HepG2 (cell line): ENCODE measurements around the gene C14orf132. TPM values are rescaled to one million over a fixed set of nuclear protein-coding genes. Genes with fewer than 3 reads are reported as not detected.
A peak's percentile ranks its signal among the peaks of the same experiment; 100 is the strongest.

Experiments
- ATAC-seq: fragments of 200-7000 bp; cut with Tn5 transposase; 3 replicates; pipeline ENCODE4 v1.9.1; 2020; ENCODE audit warnings: mild to moderate bottlenecking, moderate library complexity
- BruUV-seq: library from RNA; stranded (reverse); fragments of 400-500 nt; replicated peaks from 2 replicates; lab custom pipeline; 2021; lab: Mats Ljungman, UMichigan
- CTCF ChIA-PET: fragments of 300-600 bp; formaldehyde crosslinking; extraction: SDS; loops from one replicate; lab custom pipeline; 2021; ENCODE audit warnings: low total read pairs, inconsistent platforms, low intra/inter-chr PET ratio; lab: Yijun Ruan, JAX
- POLR2A ChIA-PET: fragments of 350-600 bp; sonication (Branson Sonifier 250); formaldehyde crosslinking; loops from one replicate; lab custom pipeline; 2020; ENCODE audit warnings: antibody characterized with exemption, inconsistent platforms; lab: Yijun Ruan, JAX
- DNase-seq: peaks from one replicate; pipeline ENCODE4 v3.0.0-alpha.2; 2015; ENCODE audit warnings: low spot score
- FAIRE-seq: peaks from 3 replicates; lab custom pipeline; 2011; peaks lifted over from hg19 to GRCh38; lab: Jason Lieb, UNC
- H2AFZ ChIP-seq: one replicate; pipeline ENCODE4 v1.6.1; 2011; ENCODE audit warnings: low read length, inconsistent platforms
- H3K27ac ChIP-seq: fragments of 300-600 bp; 3 replicates; pipeline ENCODE4 v1.8.0; 2011; ENCODE audit warnings: mixed run types, mild to moderate bottlenecking, mixed read lengths, low read length, inconsistent platforms; ENCODE audit not compliant: insufficient read depth; ENCODE audit errors: extremely low read length
- H3K27me3 ChIP-seq, 2 experiments: fragments of 200-600 bp in 1 of 2; 2 replicates in 1 of 2; 3 replicates in 1 of 2; pipeline versions ENCODE4 v1.6.0 to v1.8.0; 2011; ENCODE audit warnings: low read length in 2 of 2, mild to moderate bottlenecking in 2 of 2, moderate library complexity in 2 of 2, inconsistent platforms in 1 of 2; ENCODE audit not compliant: insufficient read depth in 2 of 2, control insufficient read depth in 1 of 2
- H3K36me3 ChIP-seq, 2 experiments: fragments of 200-600 bp in 1 of 2; replicated peaks in 1 of 2; 2 replicates in 1 of 2; 3 replicates in 1 of 2; pipeline versions ENCODE4 v1.5.1 to v1.8.0; 2011; ENCODE audit warnings: low read length in 2 of 2, inconsistent platforms in 1 of 2; ENCODE audit not compliant: insufficient read depth in 2 of 2, control insufficient read depth in 1 of 2
- H3K4me1 ChIP-seq: 2 replicates; pipeline ENCODE4 v1.5.1; 2012; ENCODE audit warnings: low read length, inconsistent platforms; ENCODE audit not compliant: insufficient read depth
- H3K4me2 ChIP-seq: 2 replicates; pipeline ENCODE4 v1.6.0; 2011; ENCODE audit warnings: low read depth, low read length, inconsistent platforms
- H3K4me3 ChIP-seq, 3 experiments: fragments of 200-600 bp in 1 of 3; sonication (generic), shearing (Covaris generic) in 1 of 3; replicated peaks in 1 of 3; 2 replicates each; pipeline ENCODE4 v1.5.1; 2011 to 2016; ENCODE audit warnings: low read length in 3 of 3, inconsistent platforms in 2 of 3, low read depth in 2 of 3, mild to moderate bottlenecking in 2 of 3, control low read depth in 1 of 3, mixed read lengths in 1 of 3; ENCODE audit not compliant: insufficient read depth in 1 of 3
- H3K79me2 ChIP-seq: one replicate; pipeline ENCODE4 v1.6.1; 2011; ENCODE audit warnings: low read length, inconsistent platforms; ENCODE audit not compliant: insufficient read depth
- H3K9ac ChIP-seq: 2 replicates; pipeline ENCODE4 v1.6.0; 2011; ENCODE audit warnings: mild to moderate bottlenecking, low read depth, low read length, inconsistent platforms; ENCODE audit not compliant: insufficient read depth
- H3K9me3 ChIP-seq: 2 replicates; pipeline ENCODE4 v1.5.1; 2012; ENCODE audit warnings: mild to moderate bottlenecking, low read length
- H4K20me1 ChIP-seq: 2 replicates; pipeline ENCODE4 v1.6.0; 2011; ENCODE audit warnings: inconsistent platforms, mild to moderate bottlenecking, low read length, moderate library complexity; ENCODE audit not compliant: insufficient read depth
- ATAD3A ChIP-seq: sonication (generic); formaldehyde crosslinking; IDR thresholded peaks from 2 replicates; pipeline ENCODE4 v1.4.0; 2020; ENCODE audit warnings: missing genetic modification reagents
- CBFB ChIP-seq: sonication (generic); formaldehyde crosslinking; IDR thresholded peaks from 2 replicates; pipeline ENCODE4 v1.4.0; 2020; ENCODE audit warnings: missing genetic modification reagents
- CEBPG ChIP-seq: IDR thresholded peaks from 2 replicates; pipeline ENCODE4 v1.6.1; 2016
- CHD4 ChIP-seq: fragments of 200-600 bp; sonication (generic); IDR thresholded peaks from 2 replicates; pipeline ENCODE4 v1.7.0; 2017; ENCODE audit warnings: mild to moderate bottlenecking, low read length, borderline replicate concordance
- DBP ChIP-seq: sonication (generic); formaldehyde crosslinking; IDR thresholded peaks from 2 replicates; pipeline ENCODE4 v1.4.0; 2020; ENCODE audit warnings: missing genetic modification reagents; ENCODE audit errors: not compliant biosample characterization
- NPAS2 ChIP-seq: sonication (generic); formaldehyde crosslinking; IDR thresholded peaks from 2 replicates; pipeline ENCODE4 v1.8.0; 2022; ENCODE audit warnings: mild to moderate bottlenecking, missing genetic modification reagents, borderline replicate concordance
- PHB2 ChIP-seq: fragments of 450-650 bp; IDR thresholded peaks from 2 replicates; pipeline ENCODE4 v1.6.1; 2018; ENCODE audit not compliant: partially characterized antibody
- PITX1 ChIP-seq: sonication (generic); formaldehyde crosslinking; IDR thresholded peaks from 2 replicates; pipeline ENCODE4 v1.5.1; 2020; ENCODE audit warnings: mild to moderate bottlenecking, missing genetic modification reagents
- TBX3 ChIP-seq: fragments of 450-650 bp; IDR thresholded peaks from 2 replicates; pipeline ENCODE4 v1.6.1; 2017; ENCODE audit warnings: antibody characterized with exemption, mild to moderate bottlenecking, inconsistent platforms, borderline replicate concordance
- TSC22D2 ChIP-seq: sonication (generic); formaldehyde crosslinking; IDR thresholded peaks from 2 replicates; pipeline ENCODE4 v1.5.1; 2020; ENCODE audit warnings: missing genetic modification reagents, mild to moderate bottlenecking, borderline replicate concordance
- XRCC5 ChIP-seq: fragments of 200-400 bp; formaldehyde crosslinking; optimal IDR thresholded peaks from 2 replicates; pipeline ENCODE3; 2017; ENCODE audit warnings: mild to moderate bottlenecking, low read length
- ZBTB37 ChIP-seq: sonication (generic); formaldehyde crosslinking; IDR thresholded peaks from 2 replicates; pipeline ENCODE4 v1.4.0; 2020; ENCODE audit warnings: mild to moderate bottlenecking, missing genetic modification reagents
- ZNF337 ChIP-seq: sonication (generic); formaldehyde crosslinking; IDR thresholded peaks from 2 replicates; pipeline ENCODE4 v1.5.1; 2020; ENCODE audit warnings: missing genetic modification reagents, low read depth, mild to moderate bottlenecking, borderline replicate concordance
- ZNF816 ChIP-seq: sonication (generic); formaldehyde crosslinking; IDR thresholded peaks from 2 replicates; pipeline ENCODE4 v1.8.0; 2022; ENCODE audit warnings: missing genetic modification reagents, mild to moderate bottlenecking, borderline replicate concordance
- WGBS: methylation state at CpG from one replicate; pipeline ENCODE4 v1.1.6; 2017; ENCODE audit warnings: low lambda C conversion rate; 5-methylcytosine and 5-hydroxymethylcytosine counted together
- in situ Hi-C: cut with HindIII; loops from 2 replicates; pipeline ENCODE4 v1.10.0; 2017; ENCODE audit warnings: low pct_unique_long_range_greater_than_20kb; ENCODE audit not compliant: extremely low pct_ligation_motif_present
- intact Hi-C: fragments of 100-400 bp; cut with micrococcal nuclease; formaldehyde crosslinking; loops from one replicate; pipeline ENCODE4 v1.10.0; 2022; ENCODE audit not compliant: unreplicated experiment
- polyA plus RNA-seq, 8 experiments: library from polyadenylated mRNA; depleted of rRNA in 3 of 8; stranded (reverse) in 7 of 8; unstranded in 1 of 8; fragments of >200 nt; fragmentation: Illumina TruSeq in 4 of 8; extraction: Trizol in 4 of 8; gene quantifications; 2 replicates each; pipeline versions ENCODE4 v1.2.1 to v1.2.3, GENCODE V29; 2011 to 2016; ENCODE audit warnings: low read depth in 4 of 8, missing spikeins in 1 of 8, mixed read lengths in 1 of 8; ENCODE audit not compliant: insufficient read depth in 1 of 8
- total RNA-seq, 5 experiments: library from RNA; depleted of rRNA; stranded (reverse); fragments of >200 nt; fragmentation: Illumina TruSeq; extraction: Trizol; gene quantifications; 2 replicates each; pipeline ENCODE4 v1.2.3, GENCODE V29; 2016; ENCODE audit warnings: low read depth in 1 of 5
- TF ChIP-seq, protein P1 (sequence below): sonication (generic); formaldehyde crosslinking; IDR thresholded peaks from 2 replicates; pipeline ENCODE4 v1.4.0; 2020; ENCODE audit warnings: missing genetic modification reagents, borderline replicate concordance

Gene C14orf132
- total and polyA plus RNA-seq, 2 of the 13 experiments (the other 11 are each of a cell fraction or from before 2014, with no cell fraction given), result 0.13 to 0.15 TPM

DNA sequence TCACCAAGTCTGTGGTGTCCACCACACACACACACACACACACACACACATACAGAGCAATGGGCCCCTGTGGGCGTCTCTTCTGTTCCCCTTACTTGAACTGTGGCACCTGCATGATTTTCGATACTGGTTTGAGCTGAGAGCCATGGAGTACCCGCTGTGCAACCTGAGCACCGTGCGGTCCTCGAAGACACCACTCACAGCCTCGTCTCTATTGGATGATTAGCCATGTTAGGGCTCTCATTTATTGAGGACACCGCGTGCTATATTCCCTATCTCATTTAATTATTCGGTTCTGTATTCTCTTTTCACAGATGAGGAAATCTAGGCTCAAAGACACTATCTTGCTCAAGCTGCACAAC is 623 bp upstream of the C14orf132 start:
- POLR2A ChIA-PET, result no interaction called here
- Histone ChIP-seq H3K4me1 (peaks cover 7% of the 10 kb centered on the region; the same call in 1 of the 2 replicates), H3K27me3 (peaks cover 2 to 30% of the 10 kb centered on the region in 2 experiments), H3K9ac (no peak overlapping the region), H3K79me2 (no peaks in the 10 kb centered on the region), H2AFZ (no peak overlapping the region), H3K36me3 (no peaks in the 10 kb centered on the region), H4K20me1 (0 out of 2 replicates have a peak, but pooled peaks cover 2% of the 10 kb centered on the region), H3K27ac (no peak overlapping the region), H3K9me3 (no peaks in the 10 kb centered on the region), H3K4me2 (peak overlapping the region; percentile 51; the same call in 1 of the 2 replicates), H3K4me3 (peak overlapping the region in 1 of 3 experiments; percentile 69; a peak in 1 of 6 replicates)
- TF ChIP-seq TBX3 (no peak), DBP (CRISPR knock-in tag) (no peak)
- CTCF ChIA-PET, result no interaction called here
- FAIRE-seq (no peak), DNase-seq (no peak), ATAC-seq (peak; percentile 47)
- 2% methylated on average over 9 of the region's 10 CpGs for WGBS
- no TSS peak for BruUV-seq
- intact Hi-C loops, result no loop called here
- in situ Hi-C loops, result no loop called here

DNA sequence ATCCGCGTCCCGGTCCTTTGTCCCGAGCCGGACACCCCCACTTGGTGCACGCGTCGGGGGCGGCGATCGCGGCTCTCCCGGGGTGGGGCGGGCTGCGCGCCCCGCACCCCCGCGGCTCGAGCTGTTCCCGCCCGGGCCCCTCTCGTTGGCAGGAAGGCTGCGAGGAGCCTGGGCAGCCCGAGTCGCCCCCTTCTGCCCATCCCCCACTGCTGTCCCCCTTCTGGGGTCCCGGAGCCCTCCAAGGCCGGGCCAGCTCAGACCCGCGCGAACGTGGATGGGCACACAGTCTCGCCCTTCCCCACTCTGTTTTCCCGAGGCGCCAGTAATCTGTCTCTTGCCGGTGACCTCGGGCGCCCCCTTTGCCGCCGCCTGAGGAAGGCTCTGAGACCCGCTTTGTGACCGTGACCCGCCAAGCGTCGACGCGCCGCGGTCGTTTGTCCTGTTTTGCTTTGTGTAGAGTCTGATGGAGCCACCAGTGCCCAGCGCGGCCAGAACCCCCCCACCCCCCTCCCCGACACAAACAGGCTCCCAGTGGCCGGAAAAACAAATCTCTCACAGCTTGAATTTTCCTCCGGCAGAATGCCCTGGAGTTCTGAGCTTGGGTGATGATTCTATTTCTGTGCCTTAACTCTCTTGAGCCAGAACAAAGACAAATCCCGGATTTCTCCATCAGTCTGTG is 610 bp downstream of the C14orf132 start:
- H3K4me2 ChIP-seq, result peak overlapping the region; percentile 81
- TF ChIP-seq PITX1 (CRISPR knock-in tag) (no peak), PHB2 (no peak), TSC22D2 (CRISPR knock-in tag) (no peak), CHD4 (no peak), CEBPG (CRISPR knock-in tag) (no peak), ZBTB37 (CRISPR knock-in tag) (no peak), CBFB (CRISPR knock-in tag) (no peak), XRCC5 (no peak), ZNF337 (CRISPR knock-in tag) (no peak), NPAS2 (CRISPR knock-in tag) (no peak), ZNF816 (CRISPR knock-in tag) (no peak), ATAD3A (no peak)
- TF ChIP-seq, protein P1, sequence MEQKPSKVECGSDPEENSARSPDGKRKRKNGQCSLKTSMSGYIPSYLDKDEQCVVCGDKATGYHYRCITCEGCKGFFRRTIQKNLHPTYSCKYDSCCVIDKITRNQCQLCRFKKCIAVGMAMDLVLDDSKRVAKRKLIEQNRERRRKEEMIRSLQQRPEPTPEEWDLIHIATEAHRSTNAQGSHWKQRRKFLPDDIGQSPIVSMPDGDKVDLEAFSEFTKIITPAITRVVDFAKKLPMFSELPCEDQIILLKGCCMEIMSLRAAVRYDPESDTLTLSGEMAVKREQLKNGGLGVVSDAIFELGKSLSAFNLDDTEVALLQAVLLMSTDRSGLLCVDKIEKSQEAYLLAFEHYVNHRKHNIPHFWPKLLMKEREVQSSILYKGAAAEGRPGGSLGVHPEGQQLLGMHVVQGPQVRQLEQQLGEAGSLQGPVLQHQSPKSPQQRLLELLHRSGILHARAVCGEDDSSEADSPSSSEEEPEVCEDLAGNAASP (CRISPR knock-in tag), result peak; percentile 31; the same call in 1 of the 2 replicates

More for the DNA sequence above, 610 bp downstream of the C14orf132 start:
- BruUV-seq, result no TSS peak
- Histone ChIP-seq H3K9me3 (no peaks in the 10 kb centered on the region), H3K9ac (no peak overlapping the region), H2AFZ (no peak overlapping the region), H3K4me1 (peaks cover 7% of the 10 kb centered on the region; the same call in 1 of the 2 replicates), H3K36me3 (no peaks in the 10 kb centered on the region), H3K27me3 (peaks cover 4 to 30% of the 10 kb centered on the region in 2 experiments), H3K4me3 (peak overlapping the region; percentile 45 to 69 (median 52); a peak in 5 of 6 replicates), H3K27ac (no peak overlapping the region), H4K20me1 (0 out of 2 replicates have a peak, but pooled peaks cover 2% of the 10 kb centered on the region), H3K79me2 (no peaks in the 10 kb centered on the region)
- ATAC-seq (peak; percentile 71), FAIRE-seq (no peak), DNase-seq (no peak)
- intact Hi-C loops (no loop called here), in situ Hi-C loops (no loop called here)
- CTCF ChIA-PET, result no interaction called here
- 0% methylated on average over 20 of the region's 56 CpGs for WGBS
- POLR2A ChIA-PET, result no interaction called here
